Breast epithelium (tissue), 4 donors: ENCODE results near the gene PSMD13. TPM values are rescaled to one million over a fixed set of nuclear protein-coding genes. Genes with fewer than 3 reads are reported as not detected.
"Not testable (repeated sequence)": the region's sequence is repeated elsewhere in the genome, so short reads cannot be mapped to it uniquely, and the experiment has no call there.

Experiments used
- DNase-seq, 2 donors: peaks; one replicate each; pipeline ENCODE4 v3.0.0-alpha.2; 2019; ENCODE audit warnings: low spot score in 2 of 2
- H3K27ac ChIP-seq, 2 donors: fragments of 200-600 bp; sonication (generic) in 1 of 2; one replicate each; pipeline ENCODE4 v1.5.1; 2016 to 2019; ENCODE audit warnings: mild to moderate bottlenecking in 1 of 2
- H3K27me3 ChIP-seq, 2 donors: fragments of 200-600 bp; sonication (generic) in 1 of 2; one replicate each; pipeline versions ENCODE4 v1.5.1 to v1.6.0; 2017 to 2019; ENCODE audit warnings: control low read depth in 1 of 2, mild to moderate bottlenecking in 1 of 2
- H3K36me3 ChIP-seq: fragments of 200-600 bp; one replicate; pipeline ENCODE4 v1.5.1; 2019
- H3K4me1 ChIP-seq, 2 donors: fragments of 200-600 bp; sonication (generic); one replicate each; pipeline ENCODE4 v1.5.1; 2016 to 2019; ENCODE audit warnings: control low read depth in 1 of 2
- H3K4me3 ChIP-seq, 3 donors: fragments of 200-600 bp; sonication (generic); 1 replicate in 2 of 3; 2 replicates in 1 of 3; pipeline ENCODE4 v1.5.1; 2016 to 2019; ENCODE audit warnings: mild to moderate bottlenecking in 3 of 3, moderate library complexity in 2 of 3
- H3K9me3 ChIP-seq, 2 donors: fragments of 200-600 bp; sonication (generic) in 1 of 2; one replicate each; pipeline ENCODE4 v1.5.1; 2016 to 2019; ENCODE audit warnings: control low read depth in 1 of 2
- POLR2A ChIP-seq: fragments of 450-650 bp; IDR thresholded peaks from one replicate; pipeline ENCODE4 v1.6.1; 2016; ENCODE audit warnings: antibody characterized with exemption, mild to moderate bottlenecking, moderate library complexity
- POLR2AphosphoS5 ChIP-seq, 3 donors: sonication (generic); formaldehyde crosslinking; IDR thresholded peaks; one replicate each; pipeline ENCODE4 v1.6.1; 2017; ENCODE audit warnings: antibody characterized with exemption in 3 of 3
- intact Hi-C: fragments of 100-400 bp; cut with DNase I; formaldehyde crosslinking; loops from one replicate; pipeline ENCODE4 v1.15.1; 2023; ENCODE audit warnings: low total_unique reads
- total RNA-seq, 3 donors: library from RNA; depleted of rRNA; stranded (reverse); fragments of >200 nt; gene quantifications; one replicate each; pipeline ENCODE4 v1.1.0, GENCODE V29; 2016
- TF ChIP-seq, protein P1 (sequence below), 3 donors: fragments of 450-650 bp; IDR thresholded peaks; one replicate each; pipeline ENCODE4 v1.5.1; 2016 to 2017; ENCODE audit warnings: antibody characterized with exemption in 3 of 3, mild to moderate bottlenecking in 3 of 3, moderate library complexity in 3 of 3

Gene PSMD13
- total RNA-seq, 3 donors from 2014 or later, result 96.0 to 114 (median 106) TPM

DNA sequence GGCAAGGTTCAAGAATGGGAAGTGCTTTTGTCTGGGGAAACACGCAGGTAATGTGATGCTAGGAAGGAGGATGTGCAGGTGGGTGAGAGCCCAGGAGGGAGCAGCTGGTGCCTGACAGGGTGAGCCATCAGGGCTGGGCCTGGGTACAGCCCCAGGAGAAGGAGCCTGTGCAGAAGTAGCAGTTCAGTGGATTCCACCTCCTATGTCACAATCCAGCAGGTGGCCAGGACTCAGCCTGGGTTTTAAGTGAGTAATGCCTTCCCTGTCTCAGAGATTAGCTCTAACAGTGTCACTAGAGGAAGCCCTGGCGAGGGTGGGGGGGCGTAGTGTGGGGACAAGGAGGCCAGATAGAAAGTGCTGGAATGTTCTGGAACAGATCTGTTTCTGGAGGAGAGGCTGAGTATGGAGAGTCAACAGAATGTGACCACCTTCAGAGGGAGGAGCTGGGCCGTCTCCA lies 21.2 kb upstream of the PSMD13 start:
- peaks cover 10% of the 10 kb centered on the region for H3K36me3 ChIP-seq
- intact Hi-C loops, result loop anchor here (1.0 to 2.0 kb wide), 2 partner anchors 19 to 79 kb away; no protein-coding TSS in a partner anchor
- DNase-seq, result peak in 1 of 2 donors; percentile 44

DNA sequence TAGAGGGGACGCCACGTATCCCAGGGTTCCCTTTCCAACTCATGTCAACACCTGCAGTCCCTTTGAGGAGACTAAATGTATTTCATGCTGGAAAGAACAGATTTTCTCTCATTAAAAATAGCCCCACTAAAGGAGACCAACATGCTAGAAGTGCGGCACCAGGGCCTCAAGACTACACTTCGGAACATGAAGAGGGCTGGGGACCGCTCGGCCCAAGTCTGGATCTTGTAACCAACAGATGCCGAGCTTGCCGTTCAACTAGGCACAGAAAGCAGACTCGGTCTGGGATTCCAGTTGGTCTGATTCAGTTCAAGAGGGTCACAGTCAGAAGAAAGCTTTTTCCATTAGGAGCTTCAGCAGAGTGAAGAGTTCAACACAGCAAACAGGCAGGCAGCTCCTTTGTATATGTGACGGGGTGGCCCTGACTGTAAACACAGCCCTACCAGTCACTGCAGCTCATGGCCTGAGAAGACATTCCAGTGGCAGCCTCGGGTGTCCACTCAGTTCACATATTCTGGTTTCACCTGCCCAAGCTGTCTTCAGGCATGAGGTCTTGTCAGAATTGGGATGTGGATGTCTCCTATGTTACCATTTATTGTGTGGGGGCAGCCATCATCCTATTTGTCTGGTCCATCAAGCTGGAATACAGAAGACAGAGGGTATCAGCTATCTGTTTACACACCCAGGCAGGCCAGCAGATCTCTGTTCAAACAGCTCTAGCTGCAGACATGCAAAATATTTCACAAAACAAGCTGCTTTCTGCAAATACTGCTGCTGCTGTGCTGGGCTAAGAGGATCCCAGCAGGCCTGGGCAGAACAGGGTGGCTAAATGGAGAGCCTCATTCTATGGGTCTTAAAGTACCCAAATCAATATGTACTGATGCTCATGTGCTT lies 20.4 kb upstream of the PSMD13 start:
- no peak overlapping the region for H3K4me3 ChIP-seq
- no peaks in the 10 kb centered on the region for H3K9me3 ChIP-seq
- no peaks in the 10 kb centered on the region for H3K27me3 ChIP-seq
- H3K27ac ChIP-seq, result no peak overlapping the region
- H3K36me3 ChIP-seq, result peaks cover 10% of the 10 kb centered on the region
- H3K4me1 ChIP-seq, result no peaks in the 10 kb centered on the region
- peak in 1 of 2 donors; percentile 35 for DNase-seq
- intact Hi-C loops, result loop anchor here (2.0 kb wide), 1 partner anchor 78 kb away; no protein-coding TSS in a partner anchor
- no peak for TF ChIP-seq POLR2A
- TF ChIP-seq, protein P1, sequence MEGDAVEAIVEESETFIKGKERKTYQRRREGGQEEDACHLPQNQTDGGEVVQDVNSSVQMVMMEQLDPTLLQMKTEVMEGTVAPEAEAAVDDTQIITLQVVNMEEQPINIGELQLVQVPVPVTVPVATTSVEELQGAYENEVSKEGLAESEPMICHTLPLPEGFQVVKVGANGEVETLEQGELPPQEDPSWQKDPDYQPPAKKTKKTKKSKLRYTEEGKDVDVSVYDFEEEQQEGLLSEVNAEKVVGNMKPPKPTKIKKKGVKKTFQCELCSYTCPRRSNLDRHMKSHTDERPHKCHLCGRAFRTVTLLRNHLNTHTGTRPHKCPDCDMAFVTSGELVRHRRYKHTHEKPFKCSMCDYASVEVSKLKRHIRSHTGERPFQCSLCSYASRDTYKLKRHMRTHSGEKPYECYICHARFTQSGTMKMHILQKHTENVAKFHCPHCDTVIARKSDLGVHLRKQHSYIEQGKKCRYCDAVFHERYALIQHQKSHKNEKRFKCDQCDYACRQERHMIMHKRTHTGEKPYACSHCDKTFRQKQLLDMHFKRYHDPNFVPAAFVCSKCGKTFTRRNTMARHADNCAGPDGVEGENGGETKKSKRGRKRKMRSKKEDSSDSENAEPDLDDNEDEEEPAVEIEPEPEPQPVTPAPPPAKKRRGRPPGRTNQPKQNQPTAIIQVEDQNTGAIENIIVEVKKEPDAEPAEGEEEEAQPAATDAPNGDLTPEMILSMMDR (IDR thresholded peaks at IDR 0.05), result no peak
- TF ChIP-seq POLR2AphosphoS5 (IDR thresholded peaks at IDR 0.05), result no peak

More for the DNA sequence above, 21.2 kb upstream of the PSMD13 start:
- TF ChIP-seq POLR2AphosphoS5 (IDR thresholded peaks at IDR 0.05) (no peak), POLR2A (no peak)
- TF ChIP-seq, protein P1 (IDR thresholded peaks at IDR 0.05), result no peak
- no peaks in the 10 kb centered on the region for H3K9me3 ChIP-seq
- no peak overlapping the region for H3K4me3 ChIP-seq
- H3K4me1 ChIP-seq, result no peaks in the 10 kb centered on the region
- no peaks in the 10 kb centered on the region for H3K27me3 ChIP-seq
- no peak overlapping the region for H3K27ac ChIP-seq

DNA sequence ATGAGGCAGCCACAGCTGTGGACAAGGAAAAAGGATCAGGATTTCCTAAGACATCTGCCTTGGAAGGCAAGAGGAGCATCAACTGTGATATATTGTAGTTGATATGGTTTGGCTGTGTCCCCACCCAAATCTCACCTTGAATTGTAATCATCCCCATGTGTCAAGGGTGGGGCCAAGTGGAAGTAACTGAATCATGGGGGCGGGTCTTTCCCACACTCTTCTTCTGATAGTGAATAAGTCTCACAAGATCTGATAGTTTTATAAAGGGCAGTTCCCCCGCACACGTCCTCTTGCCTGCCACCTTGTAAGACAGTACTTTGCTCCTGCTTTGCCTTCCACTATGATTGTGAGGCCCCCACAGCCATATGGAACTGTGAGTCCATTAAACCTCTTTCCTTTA lies 19.1 kb upstream of the PSMD13 start:
- DNase-seq, result peak in 1 of 2 donors; percentile 7
- Histone ChIP-seq H3K36me3 (peaks cover 10% of the 10 kb centered on the region), H3K27ac (no peak overlapping the region), H3K4me1 (no peaks in the 10 kb centered on the region), H3K27me3 (no peaks in the 10 kb centered on the region), H3K4me3 (no peak overlapping the region), H3K9me3 (no peaks in the 10 kb centered on the region)
- no peak for TF ChIP-seq POLR2AphosphoS5 (IDR thresholded peaks at IDR 0.05)
- TF ChIP-seq, protein P1 (IDR thresholded peaks at IDR 0.05), result no peak
- intact Hi-C loops, result loop anchor here (2.0 kb wide), 1 partner anchor 77 kb away; no protein-coding TSS in a partner anchor

DNA sequence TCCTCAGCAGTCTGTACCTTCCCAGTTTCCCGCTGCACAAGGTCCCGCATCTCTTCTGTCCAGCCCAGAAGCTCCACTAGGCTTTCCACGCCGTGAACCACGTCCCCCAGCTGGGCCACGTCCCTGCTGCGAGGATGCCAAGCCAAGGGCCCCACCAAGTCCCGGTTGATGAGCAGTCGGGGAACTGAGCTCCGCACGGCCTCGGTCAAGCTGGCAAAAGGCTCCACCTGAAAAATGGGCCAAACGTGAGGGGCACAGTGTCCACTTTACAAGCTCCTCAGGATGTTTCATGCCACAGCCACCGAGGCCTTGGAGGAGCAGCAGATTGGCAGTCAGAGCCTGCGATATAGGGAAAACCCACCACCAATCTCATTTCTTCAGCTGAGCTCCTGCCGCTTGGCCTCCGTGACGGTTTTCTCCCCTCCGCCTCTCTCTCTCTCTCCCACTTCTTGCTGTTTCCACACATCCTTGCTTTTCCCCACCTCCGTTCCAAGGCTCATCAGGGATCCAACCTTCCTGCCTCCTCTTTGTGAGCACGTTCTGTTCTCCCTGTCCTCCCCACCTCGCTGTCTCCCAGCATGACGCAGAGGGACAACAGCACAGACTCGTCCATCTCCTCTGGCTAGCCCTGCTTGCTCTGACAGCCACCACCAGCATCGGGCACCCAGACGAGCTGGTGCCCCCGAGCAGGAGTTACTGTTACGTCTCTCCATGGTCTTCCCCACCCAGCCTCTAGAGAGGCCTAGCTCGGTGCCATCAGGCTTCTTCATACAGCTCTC lies 17.8 kb upstream of the PSMD13 start:
- Histone ChIP-seq H3K4me1 (no peaks in the 10 kb centered on the region), H3K36me3 (peaks cover 4% of the 10 kb centered on the region), H3K27ac (no peak overlapping the region), H3K27me3 (no peaks in the 10 kb centered on the region), H3K4me3 (no peak overlapping the region), H3K9me3 (no peaks in the 10 kb centered on the region)
- intact Hi-C loops, result no loop called here
- DNase-seq, result peak in 1 of 2 donors; percentile 46
- TF ChIP-seq POLR2AphosphoS5 (IDR thresholded peaks at IDR 0.05) (no peak), POLR2A (no peak)
- TF ChIP-seq, protein P1 (IDR thresholded peaks at IDR 0.05), result no peak

DNA sequence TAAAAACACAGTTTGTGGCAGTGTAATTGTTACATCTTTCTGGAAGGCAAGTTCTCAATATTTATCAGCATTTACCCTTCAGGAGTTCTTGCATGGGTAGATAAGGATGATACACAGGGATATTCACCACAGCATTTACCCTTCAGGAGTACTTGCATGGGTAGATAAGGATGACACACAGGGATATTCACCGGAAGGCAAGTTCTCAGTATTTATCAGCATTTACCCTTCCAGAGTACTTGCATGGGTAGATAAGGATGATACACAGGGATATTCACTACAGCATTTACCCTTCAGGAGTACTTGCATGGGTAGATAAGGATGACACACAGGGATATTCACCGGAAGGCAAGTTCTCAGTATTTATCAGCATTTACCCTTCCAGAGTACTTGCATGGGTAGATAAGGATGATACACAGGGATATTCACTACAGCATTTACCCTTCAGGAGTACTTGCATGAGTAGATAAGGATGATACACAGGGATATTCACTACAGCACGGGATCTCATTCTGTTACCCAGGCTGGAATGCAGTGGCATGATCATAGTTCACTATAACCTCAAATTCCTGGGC lies 16.0 kb upstream of the PSMD13 start:
- H3K36me3 ChIP-seq, H3K9me3 ChIP-seq, H3K4me3 ChIP-seq, intact Hi-C loops, H3K4me1 ChIP-seq, H3K27ac ChIP-seq, DNase-seq, H3K27me3 ChIP-seq: not testable (repeated sequence)
